ENCODE data around the gene ELAVL1. TPM values are rescaled to one million over a fixed set of nuclear protein-coding genes. Genes with fewer than 3 reads are reported as not detected.

Gene ELAVL1
- total and polyA plus RNA-seq, 3 donors from 2014 or later: 75.7 to 128 (median 84.8) TPM

DNA sequence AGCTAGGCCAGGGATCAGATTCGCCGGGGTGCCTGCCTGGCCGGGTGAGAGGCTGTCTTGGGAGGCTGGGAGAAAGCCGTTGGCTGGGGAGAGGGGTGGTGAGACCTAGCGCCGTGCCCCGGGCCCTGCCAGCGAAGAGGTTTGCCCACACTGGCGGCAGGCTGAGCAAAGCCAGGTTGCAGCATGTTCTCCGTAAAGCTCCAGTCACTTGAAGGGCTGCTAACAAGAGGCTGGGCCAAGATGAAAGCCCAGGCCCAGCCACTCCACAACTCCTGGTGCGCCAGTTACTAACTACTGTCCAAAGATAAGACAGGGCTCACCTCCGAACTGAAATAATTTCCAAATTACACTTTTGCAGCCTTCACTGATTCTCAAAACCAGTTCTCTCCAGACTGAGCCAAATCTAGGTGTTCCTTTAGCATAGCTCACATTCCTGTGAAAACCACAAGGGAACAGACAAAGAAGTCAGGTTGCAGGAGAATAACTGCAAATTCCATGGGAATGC is 16.3 kb downstream of the ELAVL1 start:
- DNase-seq: no peak
- TF ChIP-seq POLR2A (IDR thresholded peaks at IDR 0.05): no peak
- WGBS, 2 donors: 80 to 88% methylated on average over 10 to 12 of the region's 12 CpGs
- no peaks in the 10 kb centered on the region for H3K27me3 ChIP-seq
- no peak overlapping the region for H3K4me3 ChIP-seq
- no peak overlapping the region for H3K27ac ChIP-seq
- intact Hi-C loops (cut with DNase I; ENCODE audit: low total_unique reads): no loop called here
- H3K4me1 ChIP-seq: peaks cover 7% of the 10 kb centered on the region
- no peaks in the 10 kb centered on the region for H3K9me3 ChIP-seq
- no peaks in the 10 kb centered on the region for H3K36me3 ChIP-seq (ENCODE audit: low read depth, missing control alignments)

DNA sequence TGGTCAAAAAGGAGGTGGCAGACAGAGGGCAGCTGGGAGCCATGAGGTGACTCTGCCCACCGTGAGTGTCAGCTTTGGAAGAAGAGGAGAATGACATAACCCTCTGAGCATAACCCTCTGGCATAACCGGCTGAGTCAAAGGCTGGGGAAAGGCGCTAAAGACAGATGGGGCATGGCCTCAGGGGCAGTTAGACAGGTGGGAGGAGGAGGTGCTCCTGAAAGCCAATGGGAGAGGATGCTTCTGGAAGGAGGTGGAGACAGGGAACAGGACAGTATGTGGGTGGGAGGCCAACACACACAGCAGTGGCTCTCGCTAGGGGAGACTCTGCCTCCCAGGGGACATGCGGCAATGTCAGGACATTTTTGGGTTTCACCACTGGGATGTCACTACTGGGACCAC is 17.1 kb downstream of the ELAVL1 start:
- Histone ChIP-seq H3K27ac (no peak overlapping the region), H3K36me3 (ENCODE audit: low read depth, missing control alignments) (no peaks in the 10 kb centered on the region), H3K4me3 (no peak overlapping the region), H3K4me1 (peaks cover 7% of the 10 kb centered on the region), H3K9me3 (no peaks in the 10 kb centered on the region), H3K27me3 (no peaks in the 10 kb centered on the region)
- intact Hi-C loops (cut with DNase I; ENCODE audit: low total_unique reads): no loop called here
- DNase-seq: no peak
- TF ChIP-seq, protein P1, sequence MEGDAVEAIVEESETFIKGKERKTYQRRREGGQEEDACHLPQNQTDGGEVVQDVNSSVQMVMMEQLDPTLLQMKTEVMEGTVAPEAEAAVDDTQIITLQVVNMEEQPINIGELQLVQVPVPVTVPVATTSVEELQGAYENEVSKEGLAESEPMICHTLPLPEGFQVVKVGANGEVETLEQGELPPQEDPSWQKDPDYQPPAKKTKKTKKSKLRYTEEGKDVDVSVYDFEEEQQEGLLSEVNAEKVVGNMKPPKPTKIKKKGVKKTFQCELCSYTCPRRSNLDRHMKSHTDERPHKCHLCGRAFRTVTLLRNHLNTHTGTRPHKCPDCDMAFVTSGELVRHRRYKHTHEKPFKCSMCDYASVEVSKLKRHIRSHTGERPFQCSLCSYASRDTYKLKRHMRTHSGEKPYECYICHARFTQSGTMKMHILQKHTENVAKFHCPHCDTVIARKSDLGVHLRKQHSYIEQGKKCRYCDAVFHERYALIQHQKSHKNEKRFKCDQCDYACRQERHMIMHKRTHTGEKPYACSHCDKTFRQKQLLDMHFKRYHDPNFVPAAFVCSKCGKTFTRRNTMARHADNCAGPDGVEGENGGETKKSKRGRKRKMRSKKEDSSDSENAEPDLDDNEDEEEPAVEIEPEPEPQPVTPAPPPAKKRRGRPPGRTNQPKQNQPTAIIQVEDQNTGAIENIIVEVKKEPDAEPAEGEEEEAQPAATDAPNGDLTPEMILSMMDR (IDR thresholded peaks at IDR 0.05): no peak
- no peak for TF ChIP-seq POLR2A (IDR thresholded peaks at IDR 0.05)
- 78 to 81% methylated on average over 5 of the region's 5 CpGs for WGBS, 2 donors

DNA sequence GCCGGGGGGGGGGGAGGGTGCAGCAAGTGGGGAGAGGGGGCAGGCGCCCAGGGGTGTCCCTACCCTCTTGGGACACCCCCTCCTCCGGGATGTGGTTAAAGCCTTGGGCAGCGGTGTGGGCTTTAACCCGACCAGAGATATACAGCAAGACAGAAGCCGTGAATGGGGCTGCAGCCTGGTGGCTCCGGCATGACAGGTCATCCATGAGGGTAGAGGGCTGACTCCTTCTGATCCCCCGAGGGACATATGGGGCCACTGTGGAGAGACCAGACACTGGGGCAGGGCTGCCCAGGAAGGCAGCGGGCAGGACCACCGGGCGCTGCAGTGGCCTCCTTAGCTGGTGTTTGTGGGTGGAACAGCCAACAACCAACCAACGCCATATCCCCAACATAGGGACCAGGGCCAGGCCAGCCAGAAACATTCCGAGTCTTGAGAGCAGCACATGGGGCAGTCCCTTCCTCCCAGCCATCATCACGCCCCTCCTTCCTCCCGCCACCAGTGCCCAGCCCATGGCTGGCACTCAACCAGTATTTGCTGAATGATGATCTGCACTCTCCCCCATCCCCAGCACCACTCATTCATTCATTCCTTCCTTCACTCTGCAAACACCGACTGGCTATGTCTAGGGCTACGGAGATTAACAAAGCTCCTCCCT is 18.2 kb downstream of the ELAVL1 start:
- Histone ChIP-seq H3K4me3 (no peak overlapping the region), H3K27me3 (no peaks in the 10 kb centered on the region), H3K36me3 (ENCODE audit: low read depth, missing control alignments) (no peaks in the 10 kb centered on the region), H3K27ac (no peak overlapping the region), H3K9me3 (no peaks in the 10 kb centered on the region), H3K4me1 (peaks cover 7% of the 10 kb centered on the region)
- intact Hi-C loops (cut with DNase I; ENCODE audit: low total_unique reads): no loop called here
- no peak for DNase-seq
- TF ChIP-seq POLR2A (IDR thresholded peaks at IDR 0.05): no peak
- TF ChIP-seq, protein P1 (IDR thresholded peaks at IDR 0.05): no peak
- 76 to 80% methylated on average over 17 of the region's 17 CpGs for WGBS, 2 donors

DNA sequence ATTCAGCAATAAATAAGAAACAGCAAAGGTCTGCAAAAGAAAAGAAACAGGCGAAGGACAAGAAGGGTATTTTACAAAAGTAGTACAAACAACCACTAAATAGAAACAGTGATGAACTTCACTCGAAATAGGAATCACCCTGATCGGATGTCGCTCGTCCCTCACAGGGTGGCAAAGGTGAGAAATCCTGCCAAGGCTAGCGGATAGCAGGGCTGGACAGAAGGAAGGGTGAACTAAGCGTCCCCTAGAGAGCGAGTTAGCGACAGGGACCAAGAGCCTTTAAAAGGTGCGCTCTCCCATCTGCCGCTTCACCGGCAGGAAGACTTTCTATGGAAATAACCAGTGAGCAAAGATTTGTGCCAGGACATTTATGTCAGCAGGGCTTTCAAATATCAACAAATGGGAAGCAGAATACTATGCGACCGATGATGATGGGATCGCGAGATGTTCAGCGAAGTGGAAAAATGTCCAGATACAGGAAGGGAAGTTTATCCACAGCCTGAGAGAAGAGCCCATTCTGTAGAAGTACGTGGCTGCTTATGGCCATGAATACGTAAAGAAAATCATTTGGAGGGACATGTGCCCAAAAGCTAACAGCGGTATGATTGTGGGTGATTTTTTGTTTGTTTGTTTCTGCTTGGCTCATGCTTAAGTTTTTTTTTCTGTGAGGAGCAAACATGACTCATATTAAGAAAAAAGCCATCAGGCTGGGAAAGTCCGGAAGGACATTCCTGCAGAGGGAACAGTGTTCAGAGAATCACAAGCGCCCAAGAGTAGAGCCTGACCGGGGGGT is 18.9 kb downstream of the ELAVL1 start:
- WGBS, 2 donors: 78 to 79% methylated on average over 23 of the region's 23 CpGs
- Histone ChIP-seq H3K4me1 (peaks cover 7% of the 10 kb centered on the region), H3K9me3 (no peaks in the 10 kb centered on the region), H3K36me3 (ENCODE audit: low read depth, missing control alignments) (no peaks in the 10 kb centered on the region), H3K27ac (no peak overlapping the region), H3K27me3 (no peaks in the 10 kb centered on the region), H3K4me3 (no peak overlapping the region)
- TF ChIP-seq POLR2A (IDR thresholded peaks at IDR 0.05): no peak
- TF ChIP-seq, protein P1 (IDR thresholded peaks at IDR 0.05): no peak
- DNase-seq: no peak
- intact Hi-C loops (cut with DNase I; ENCODE audit: low total_unique reads): no loop called here

DNA sequence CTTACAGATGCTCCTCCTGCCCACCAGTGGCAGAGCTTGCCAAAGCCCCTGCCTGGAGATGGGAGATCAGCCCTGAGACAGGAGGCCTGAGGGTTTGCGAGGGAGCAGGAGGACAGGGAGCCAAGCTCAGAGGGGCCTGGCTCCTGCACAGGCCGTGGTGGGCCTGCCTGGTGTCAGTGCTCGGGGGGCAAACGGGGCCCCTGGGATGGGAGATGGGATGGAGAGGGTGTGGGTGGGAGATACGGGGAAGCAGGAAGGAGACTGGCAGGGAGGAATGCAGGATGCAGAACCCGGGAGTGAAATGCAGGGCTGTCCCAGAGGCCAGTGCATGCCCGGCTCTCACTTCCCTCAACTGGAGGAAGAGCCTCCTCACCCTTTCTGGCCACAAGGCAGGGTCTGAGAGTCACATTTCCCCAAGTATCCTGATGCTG is 19.9 kb downstream of the ELAVL1 start:
- H3K27ac ChIP-seq: no peak overlapping the region
- intact Hi-C loops (cut with DNase I; ENCODE audit: low total_unique reads): no loop called here
- H3K36me3 ChIP-seq (ENCODE audit: low read depth, missing control alignments): no peaks in the 10 kb centered on the region

More for the DNA sequence above, 19.9 kb downstream of the ELAVL1 start:
- H3K9me3 ChIP-seq: no peaks in the 10 kb centered on the region
- H3K4me3 ChIP-seq: no peak overlapping the region
- H3K27me3 ChIP-seq: no peaks in the 10 kb centered on the region
- TF ChIP-seq, protein P1 (IDR thresholded peaks at IDR 0.05): no peak
- no peak for TF ChIP-seq POLR2A (IDR thresholded peaks at IDR 0.05)
- H3K4me1 ChIP-seq: peaks cover 7% of the 10 kb centered on the region
- WGBS, 2 donors: 72 to 76% methylated on average over 7 of the region's 7 CpGs
- no peak for DNase-seq

Measured in testis (tissue), 3 donors.